ENCODE measurements around the gene TNFSF13. TPM values are rescaled to one million over a fixed set of nuclear protein-coding genes. Genes with fewer than 3 reads are reported as not detected.

Gene TNFSF13
- total and polyA plus RNA-seq, 2 of the 8 experiments (the other 6 are each of a cell fraction or from before 2014, with no cell fraction given), result 2.1 to 2.6 TPM

DNA sequence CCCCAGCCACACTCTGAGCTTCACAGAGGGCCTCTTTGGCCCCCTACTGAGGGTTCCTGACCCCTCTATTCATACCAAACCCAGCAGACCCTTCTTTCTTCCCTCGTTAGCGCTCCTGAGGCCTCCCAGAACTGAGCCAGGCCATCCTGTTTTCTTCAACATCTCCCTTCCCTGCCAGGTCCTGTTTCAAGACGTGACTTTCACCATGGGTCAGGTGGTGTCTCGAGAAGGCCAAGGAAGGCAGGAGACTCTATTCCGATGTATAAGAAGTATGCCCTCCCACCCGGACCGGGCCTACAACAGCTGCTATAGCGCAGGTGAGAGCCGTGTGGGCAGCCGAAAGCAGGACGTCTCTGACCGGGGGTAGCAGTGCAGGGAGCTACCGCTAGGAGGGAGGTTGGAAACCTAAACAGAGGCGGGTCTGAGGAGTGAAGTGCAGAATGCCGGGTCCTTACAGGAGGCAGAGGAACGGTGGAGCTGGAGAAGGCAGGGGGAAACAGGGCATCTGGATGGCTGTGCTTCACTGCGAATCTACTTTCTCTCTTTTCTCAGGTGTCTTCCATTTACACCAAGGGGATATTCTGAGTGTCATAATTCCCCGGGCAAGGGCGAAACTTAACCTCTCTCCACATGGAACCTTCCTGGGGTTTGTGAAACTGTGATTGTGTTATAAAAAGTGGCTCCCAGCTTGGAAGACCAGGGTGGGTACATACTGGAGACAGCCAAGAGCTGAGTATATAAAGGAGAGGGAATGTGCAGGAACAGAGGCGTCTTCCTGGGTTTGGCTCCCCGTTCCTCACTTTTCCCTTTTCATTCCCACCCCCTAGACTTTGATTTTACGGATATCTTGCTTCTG, 1.9 kb downstream of the TNFSF13 start:
- H3K4me3 ChIP-seq (ENCODE audit: extremely low read depth in 1 of 4, insufficient read depth in 2 of 4, low read depth in 3 of 4, low read length in 4 of 4), result peak overlapping the region in 3 of 4 experiments; percentile 69 to 96 (median 85); a peak in 4 of 8 replicates
- ChIA-PET CTCF (ENCODE audit: partially characterized antibody) (interaction anchor here (0.6 to 12.7 kb wide), 84 partner anchors 8 to 514 kb away, joined by 3 to 251 read pairs (median 5); partner anchors contain the start of genes ACAP1, CHRNB1, KCTD11 and MPDU1), POLR2A (ENCODE audit: partially characterized antibody) (interaction anchor here (0.7 to 37.5 kb wide), 24 partner anchors 8 to 301 kb away, joined by 3 to 1144 read pairs (median 5); partner anchors contain the start of genes CD68, CLDN7, GPS2 and MPDU1)
- no peak overlapping the region for H2BK20ac ChIP-seq (ENCODE audit: low read length)
- no peaks in the 10 kb centered on the region for H3K27me3 ChIP-seq (replicated peaks in 1 of 4; ENCODE audit: control insufficient read depth in 3 of 4, extremely low read depth in 1 of 4, insufficient read depth in 3 of 4, low read length in 3 of 4)
- no peak overlapping the region for H2BK5ac ChIP-seq (ENCODE audit: low read depth, low read length)
- peak overlapping the region; percentile 27 for H4K91ac ChIP-seq (replicated peaks; ENCODE audit: insufficient read length, low read length)
- H3K56ac ChIP-seq (replicated peaks; ENCODE audit: insufficient read length, low read depth, low read length), result no peak overlapping the region
- H4K5ac ChIP-seq (ENCODE audit: insufficient read length, low read depth, low read length), result peak overlapping the region; percentile 22
- H2AFZ ChIP-seq (ENCODE audit: low read length), result no peak overlapping the region
- no peak overlapping the region for H3K23ac ChIP-seq (ENCODE audit: insufficient read length)
- WGBS, 2 experiments (ENCODE audit: extremely low coverage in 1 of 2, insufficient coverage in 1 of 2, insufficient read length in 1 of 2, insufficient replicate concordance in 2 of 2, low coverage in 1 of 2, low lambda C conversion rate in 2 of 2, missing lambda C conversion rate in 1 of 2), result 34% methylated on average over 22 of the region's 22 CpGs; no CpG with 5 or more reads in 1 of the 2 experiments
- H4K8ac ChIP-seq (ENCODE audit: extremely low read depth, insufficient read depth, low read length), result no peak overlapping the region
- H3K79me1 ChIP-seq (ENCODE audit: low read depth, low read length), result peaks cover 9% of the 10 kb centered on the region
- H3K27ac ChIP-seq (ENCODE audit: low read depth, low read length), result no peak overlapping the region
- H3K4me2 ChIP-seq (ENCODE audit: insufficient read depth in 1 of 2, low read depth in 2 of 2, low read length in 2 of 2), result peak overlapping the region; percentile 49 to 96
- DNase-seq (ENCODE audit: low read depth in 1 of 2, low spot score in 2 of 2) (peak in 1 of 2 experiments; percentile 90), FAIRE-seq (peak; percentile 80)
- H2AK5ac ChIP-seq (ENCODE audit: low read depth, low read length), result no peak overlapping the region; the same call in 1 of the 2 replicates
- peak overlapping the region; percentile 21; the same call in 1 of the 2 replicates for H3K18ac ChIP-seq (ENCODE audit: extremely low read depth, low read length)
- H3K36me3 ChIP-seq (ENCODE audit: control insufficient read depth in 2 of 4, insufficient read depth in 4 of 4, low read length in 3 of 4), result peaks cover 17 to 21% (median 18%) of the 10 kb centered on the region in 4 experiments
- H2BK12ac ChIP-seq (ENCODE audit: low read depth, low read length), result no peak overlapping the region
- H3K9ac ChIP-seq (replicated peaks in 1 of 4; ENCODE audit: extremely low read depth in 1 of 4, low read depth in 3 of 4, low read length in 3 of 4), result no peak overlapping the region; a peak in 2 of 7 replicates
- H3K4me1 ChIP-seq (replicated peaks in 1 of 4; ENCODE audit: control insufficient read depth in 3 of 4, insufficient read depth in 4 of 4, low read length in 3 of 4), result peaks cover 11 to 42% (median 25%) of the 10 kb centered on the region in 4 experiments
- peaks cover 0 to 1% of the 10 kb centered on the region in 2 experiments for H4K20me1 ChIP-seq (replicated peaks in 1 of 2; ENCODE audit: control insufficient read depth in 1 of 2, insufficient read depth in 2 of 2, low read length in 2 of 2)
- no peak overlapping the region for H3K14ac ChIP-seq (ENCODE audit: insufficient read length)
- H3K79me2 ChIP-seq (ENCODE audit: control insufficient read depth in 1 of 2, insufficient read depth in 2 of 2, low read length in 2 of 2), result peaks cover 4 to 26% of the 10 kb centered on the region in 2 experiments; a peak in 3 of 4 replicates
- no peak overlapping the region for H2BK120ac ChIP-seq (replicated peaks; ENCODE audit: low read depth, low read length)
- no peaks in the 10 kb centered on the region for H3K9me3 ChIP-seq (ENCODE audit: insufficient read depth in 2 of 2, low read depth in 1 of 2, low read length in 1 of 2)
- no peak overlapping the region for H3K4ac ChIP-seq (replicated peaks; ENCODE audit: insufficient read length, low read depth, low read length)
- H3K23me2 ChIP-seq (ENCODE audit: low read depth, low read length), result peaks cover 6% of the 10 kb centered on the region; the same call in 1 of the 2 replicates
- no peak overlapping the region for H2BK15ac ChIP-seq (ENCODE audit: low read length)
- TF ChIP-seq SAP30 (IDR thresholded peaks at IDR 0.05; ENCODE audit: insufficient read depth, insufficient replicate concordance, low read length) (peak; percentile 35), CBX8 (IDR thresholded peaks at IDR 0.05; ENCODE audit: borderline replicate concordance, low read depth, low read length) (no peak), TAF1 (IDR thresholded peaks at IDR 0.05; ENCODE audit: low read depth, low read length) (peak; percentile 66; the same call in 1 of the 2 replicates), RAD21 (IDR thresholded peaks at IDR 0.05 in 1 of 2, conservative IDR thresholded peaks at IDR 0.05 in 1 of 2; ENCODE audit: low read depth in 2 of 2, low read length in 2 of 2) (peak; percentile 21 to 53; a peak in 3 of 4 replicates), KDM5A (IDR thresholded peaks at IDR 0.05; ENCODE audit: low read length) (no peak)
- TF ChIP-seq, protein P1, sequence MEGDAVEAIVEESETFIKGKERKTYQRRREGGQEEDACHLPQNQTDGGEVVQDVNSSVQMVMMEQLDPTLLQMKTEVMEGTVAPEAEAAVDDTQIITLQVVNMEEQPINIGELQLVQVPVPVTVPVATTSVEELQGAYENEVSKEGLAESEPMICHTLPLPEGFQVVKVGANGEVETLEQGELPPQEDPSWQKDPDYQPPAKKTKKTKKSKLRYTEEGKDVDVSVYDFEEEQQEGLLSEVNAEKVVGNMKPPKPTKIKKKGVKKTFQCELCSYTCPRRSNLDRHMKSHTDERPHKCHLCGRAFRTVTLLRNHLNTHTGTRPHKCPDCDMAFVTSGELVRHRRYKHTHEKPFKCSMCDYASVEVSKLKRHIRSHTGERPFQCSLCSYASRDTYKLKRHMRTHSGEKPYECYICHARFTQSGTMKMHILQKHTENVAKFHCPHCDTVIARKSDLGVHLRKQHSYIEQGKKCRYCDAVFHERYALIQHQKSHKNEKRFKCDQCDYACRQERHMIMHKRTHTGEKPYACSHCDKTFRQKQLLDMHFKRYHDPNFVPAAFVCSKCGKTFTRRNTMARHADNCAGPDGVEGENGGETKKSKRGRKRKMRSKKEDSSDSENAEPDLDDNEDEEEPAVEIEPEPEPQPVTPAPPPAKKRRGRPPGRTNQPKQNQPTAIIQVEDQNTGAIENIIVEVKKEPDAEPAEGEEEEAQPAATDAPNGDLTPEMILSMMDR (IDR thresholded peaks at IDR 0.05; ENCODE audit: control extremely low read depth in 1 of 3, insufficient read depth in 1 of 3, low read depth in 1 of 3, low read length in 3 of 3), result peak; percentile 82 to 96 (median 90)

All from H1 (cell line).